Measurements from ENCODE around the gene NUDT14. TPM values are rescaled to one million over a fixed set of nuclear protein-coding genes. Genes with fewer than 3 reads are reported as not detected.

The NUDT14 gene
- total and polyA plus RNA-seq, 12 donors, result 15.1 to 33.9 (median 29.6) TPM

DNA sequence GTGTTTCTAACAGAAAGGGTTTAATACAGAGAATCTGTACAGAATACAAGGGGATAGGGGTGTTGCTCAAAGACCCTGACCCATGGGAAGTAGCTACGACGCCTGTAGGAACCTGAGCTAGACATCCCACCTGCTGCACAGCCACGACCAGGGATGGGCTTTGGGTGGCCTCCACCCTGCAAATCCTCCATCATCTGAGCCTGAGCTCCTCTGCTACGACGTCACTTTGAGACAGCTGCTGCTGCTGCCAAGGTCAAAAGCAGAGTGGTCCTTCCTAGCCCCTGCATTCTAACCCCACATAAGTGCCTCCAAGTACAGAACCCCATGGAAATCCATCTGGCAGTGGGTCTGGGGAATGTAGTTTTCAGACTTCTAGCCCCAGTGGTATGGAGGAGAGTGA, 56.3 kb downstream of the NUDT14 start:
- no peak overlapping the region for H3K4me3 ChIP-seq
- TF ChIP-seq, protein P1, sequence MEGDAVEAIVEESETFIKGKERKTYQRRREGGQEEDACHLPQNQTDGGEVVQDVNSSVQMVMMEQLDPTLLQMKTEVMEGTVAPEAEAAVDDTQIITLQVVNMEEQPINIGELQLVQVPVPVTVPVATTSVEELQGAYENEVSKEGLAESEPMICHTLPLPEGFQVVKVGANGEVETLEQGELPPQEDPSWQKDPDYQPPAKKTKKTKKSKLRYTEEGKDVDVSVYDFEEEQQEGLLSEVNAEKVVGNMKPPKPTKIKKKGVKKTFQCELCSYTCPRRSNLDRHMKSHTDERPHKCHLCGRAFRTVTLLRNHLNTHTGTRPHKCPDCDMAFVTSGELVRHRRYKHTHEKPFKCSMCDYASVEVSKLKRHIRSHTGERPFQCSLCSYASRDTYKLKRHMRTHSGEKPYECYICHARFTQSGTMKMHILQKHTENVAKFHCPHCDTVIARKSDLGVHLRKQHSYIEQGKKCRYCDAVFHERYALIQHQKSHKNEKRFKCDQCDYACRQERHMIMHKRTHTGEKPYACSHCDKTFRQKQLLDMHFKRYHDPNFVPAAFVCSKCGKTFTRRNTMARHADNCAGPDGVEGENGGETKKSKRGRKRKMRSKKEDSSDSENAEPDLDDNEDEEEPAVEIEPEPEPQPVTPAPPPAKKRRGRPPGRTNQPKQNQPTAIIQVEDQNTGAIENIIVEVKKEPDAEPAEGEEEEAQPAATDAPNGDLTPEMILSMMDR (IDR thresholded peaks at IDR 0.05), result no peak
- H3K27ac ChIP-seq, result no peak overlapping the region
- DNase-seq (no peak), ATAC-seq (no peak)
- intact Hi-C loops (cut with DNase I), result loop anchor here in 1 of 10 donors (5.0 kb wide), 1 partner anchor 312 kb away; no protein-coding TSS in a partner anchor
- no peaks in the 10 kb centered on the region for H3K36me3 ChIP-seq
- peaks cover 0 to 24% (median 13%) of the 10 kb centered on the region in 11 donors for H3K9me3 ChIP-seq
- WGBS, 2 donors, result 54 to 65% methylated on average over 5 of the region's 5 CpGs
- peaks cover 0 to 14% (median 6%) of the 10 kb centered on the region in 7 donors for H3K27me3 ChIP-seq
- H3K4me1 ChIP-seq, result no peaks in the 10 kb centered on the region

DNA sequence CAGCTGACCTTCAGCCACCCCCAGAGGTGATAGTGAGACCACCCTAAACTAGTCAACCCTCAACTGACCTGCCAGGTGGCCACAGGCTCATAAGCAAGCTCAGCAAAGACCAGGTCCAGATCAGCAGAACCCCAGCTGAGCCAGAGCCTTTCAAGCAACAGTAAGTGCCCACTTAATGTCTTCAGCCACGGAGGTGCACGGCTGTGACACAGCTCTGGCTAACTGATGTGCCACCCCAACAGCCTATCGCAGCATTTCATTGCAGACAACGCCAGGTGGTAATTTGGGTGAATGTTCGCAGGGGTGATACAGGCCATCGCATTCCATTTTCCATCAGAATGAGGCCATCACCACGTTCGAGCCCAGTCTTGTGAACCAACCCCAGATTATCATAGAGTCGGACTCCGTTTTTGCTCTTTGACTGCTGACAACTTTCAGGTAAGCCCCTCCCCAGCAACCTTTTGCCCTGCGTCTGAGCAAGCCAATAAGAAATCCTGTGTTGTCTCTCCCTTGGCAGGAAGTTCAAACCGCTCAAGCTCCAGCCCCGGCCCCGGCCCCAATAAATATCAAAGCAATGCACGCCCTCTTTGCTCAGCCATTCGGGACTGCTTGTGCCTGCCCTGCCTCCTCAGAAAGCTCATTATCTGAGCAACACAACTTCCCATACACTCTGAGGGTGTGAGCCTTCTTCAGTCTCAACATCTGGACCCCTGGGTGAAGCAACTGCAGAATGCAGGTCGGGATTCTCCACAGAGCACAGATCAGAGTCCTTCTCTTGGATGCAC, 56.9 kb downstream of the NUDT14 start:
- TF ChIP-seq, protein P1 (IDR thresholded peaks at IDR 0.05), result no peak
- DNase-seq (no peak), ATAC-seq (no peak)
- Histone ChIP-seq H3K36me3 (no peaks in the 10 kb centered on the region), H3K4me1 (no peaks in the 10 kb centered on the region), H3K27me3 (peaks cover 0 to 14% (median 6%) of the 10 kb centered on the region in 7 donors), H3K9me3 (peaks cover 0 to 24% (median 13%) of the 10 kb centered on the region in 11 donors), H3K4me3 (no peak overlapping the region), H3K27ac (no peak overlapping the region)
- intact Hi-C loops (cut with DNase I), result no loop called here
- WGBS, 2 donors, result 64 to 67% methylated on average over 17 of the region's 17 CpGs

DNA sequence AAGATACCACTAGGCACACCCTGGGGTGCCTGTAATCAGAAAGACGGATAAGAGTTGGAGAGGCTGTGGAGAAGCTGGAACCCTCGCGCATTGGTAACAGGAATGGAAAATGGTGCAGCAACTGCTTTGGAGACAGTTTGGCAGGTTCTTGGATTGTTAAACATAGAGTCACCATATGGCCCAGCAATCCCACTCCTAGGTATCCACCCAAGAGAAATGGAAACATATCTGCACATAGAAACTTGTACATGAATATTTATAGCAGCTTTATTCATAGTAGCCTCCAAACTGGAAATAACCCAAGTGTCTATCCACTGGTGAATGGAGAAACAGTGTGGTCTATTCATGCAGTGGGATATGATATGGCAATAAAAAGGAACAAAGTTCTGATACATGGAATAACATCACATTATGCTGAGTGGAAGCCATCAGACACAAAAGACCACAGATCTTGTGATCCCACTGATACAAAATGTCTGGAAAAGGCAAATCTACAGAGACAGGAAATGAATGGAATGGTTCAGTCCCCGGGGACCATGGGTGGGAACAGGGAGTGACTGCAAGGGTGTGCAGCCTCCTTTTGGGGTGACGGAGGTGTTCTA, 57.9 kb downstream of the NUDT14 start:
- no peak for DNase-seq
- Histone ChIP-seq H3K4me3 (no peak overlapping the region), H3K27ac (no peak overlapping the region), H3K36me3 (no peaks in the 10 kb centered on the region), H3K27me3 (peaks cover 0 to 14% (median 3%) of the 10 kb centered on the region in 7 donors), H3K4me1 (no peaks in the 10 kb centered on the region), H3K9me3 (peaks cover 0 to 26% (median 13%) of the 10 kb centered on the region in 11 donors)
- no peak for ATAC-seq
- 81 to 85% methylated on average over 5 of the region's 5 CpGs for WGBS, 2 donors
- intact Hi-C loops (cut with DNase I), result no loop called here
- TF ChIP-seq, protein P1 (IDR thresholded peaks at IDR 0.05), result no peak

Small RNA genes lying within 50 kb of the gene (microRNA-seq; reads per million reads assigned to microRNA genes)
- 0 reads per million in 2 donors for gene MIR6765

Other genes with a start within 250 kb of the NUDT14 start
- gene AHNAK2, start 202.9 kb downstream of the NUDT14 start, total RNA-seq, result 10 to 100 TPM in 1 of 10 donors, 1 to 10 TPM in 9; 1.1 to 29.5 (median 2.6) TPM
- gene AHNAK2, start 202.9 kb downstream of the NUDT14 start, polyA plus RNA-seq, result 1 to 10 TPM; 3.5 to 4.0 TPM
- 1 to 10 TPM; 1.2 to 3.1 (median 2.4) TPM for gene CLBA1, start 195.5 kb downstream of the NUDT14 start, total RNA-seq
- gene CLBA1, start 195.5 kb downstream of the NUDT14 start, polyA plus RNA-seq, result 1 to 10 TPM; 2.9 to 3.5 TPM
- 1 to 10 TPM; 1.5 to 6.4 (median 2.0) TPM for gene CDCA4, start 160.2 kb downstream of the NUDT14 start, total RNA-seq
- 1 to 10 TPM; 2.7 to 3.2 TPM for gene CDCA4, start 160.2 kb downstream of the NUDT14 start, polyA plus RNA-seq
- gene GPR132, start 115.9 kb downstream of the NUDT14 start, total RNA-seq, result 1 to 10 TPM in 2 of 10 donors, under 1 TPM in 8; 0.19 to 4.1 (median 0.82) TPM
- gene GPR132, start 115.9 kb downstream of the NUDT14 start, polyA plus RNA-seq, result under 1 TPM; 0.35 to 0.88 TPM
- 10 to 100 TPM; 18.5 to 42.4 (median 26.3) TPM for gene JAG2, start 12.5 kb downstream of the NUDT14 start, total RNA-seq
- gene JAG2, start 12.5 kb downstream of the NUDT14 start, polyA plus RNA-seq, result 10 to 100 TPM; 23.7 to 45.5 TPM
- 10 to 100 TPM; 28.1 to 49.7 (median 32.2) TPM for gene BTBD6, start 67.2 kb upstream of the NUDT14 start, total RNA-seq
- 10 to 100 TPM; 40.9 to 58.2 TPM for gene BTBD6, start 67.2 kb upstream of the NUDT14 start, polyA plus RNA-seq
- 10 to 100 TPM; 12.7 to 18.9 (median 16.2) TPM for gene BRF1, start 119.7 kb upstream of the NUDT14 start, total RNA-seq
- 10 to 100 TPM; 12.9 to 30.8 TPM for gene BRF1, start 119.7 kb upstream of the NUDT14 start, polyA plus RNA-seq
- gene PACS2, start 133.4 kb upstream of the NUDT14 start, total RNA-seq, result 10 to 100 TPM; 41.8 to 78.9 (median 54.6) TPM
- 100 to 1,000 TPM in 1 of 2 donors, 10 to 100 TPM in 1; 42.9 to 123 TPM for gene PACS2, start 133.4 kb upstream of the NUDT14 start, polyA plus RNA-seq
- gene TEX22, start 217.2 kb upstream of the NUDT14 start, total RNA-seq, result 1 to 10 TPM in 4 of 10 donors, under 1 TPM in 4, not detected in 2; 0.42 to 2.0 (median 1.00) TPM
- under 1 TPM; 0.07 to 0.22 TPM for gene TEX22, start 217.2 kb upstream of the NUDT14 start, polyA plus RNA-seq
- 100 to 1,000 TPM; 104 to 209 (median 133) TPM for gene MTA1, start 238.5 kb upstream of the NUDT14 start, total RNA-seq
- gene MTA1, start 238.5 kb upstream of the NUDT14 start, polyA plus RNA-seq, result 100 to 1,000 TPM in 1 of 2 donors, 10 to 100 TPM in 1; 94.4 to 250 TPM